ENCODE data around the gene APRT. TPM values are rescaled to one million over a fixed set of nuclear protein-coding genes. Genes with fewer than 3 reads are reported as not detected.

Gene APRT, protein sequence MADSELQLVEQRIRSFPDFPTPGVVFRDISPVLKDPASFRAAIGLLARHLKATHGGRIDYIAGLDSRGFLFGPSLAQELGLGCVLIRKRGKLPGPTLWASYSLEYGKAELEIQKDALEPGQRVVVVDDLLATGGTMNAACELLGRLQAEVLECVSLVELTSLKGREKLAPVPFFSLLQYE
- total RNA-seq = 100 to 1,000 TPM in 2 of 4 donors, 10 to 100 TPM in 2; 81.6 to 221 (median 149) TPM

GRCh38 chr16:88811769-88812512, at the start of gene APRT:
TSS of gene APRT (minus strand) at chr16:88811928. CDS start at chr16:88811899, 29 bp downstream.
- H3K27me3 ChIP-seq = no peaks in the 10 kb centered on the region
- peak within 1 kb of the TSS; percentile 64 to 94 (median 83) for H3K4me3 ChIP-seq
- intact Hi-C loops (cut with DNase I; ENCODE audit: low total_unique reads) (no loop called here), in situ Hi-C loops (cut with MboI; ENCODE audit: low pct_ligation_motif_present in 1 of 4, low pct_unique_long_range_greater_than_20kb in 1 of 4, low sequenced_read_pairs in 3 of 4) (loop anchor here in 1 of 4 donors (25.0 kb wide), 1 partner anchor 400 kb away; the partner anchor contains the start of genes SLC22A31 and ZNF778)
- H3K27ac ChIP-seq = peak within 1 kb of the TSS; percentile 97 to 99 (median 97)
- H3K36me3 ChIP-seq = no peaks in the 10 kb centered on the region
- WGBS, 2 donors (ENCODE audit: low coverage in 1 of 2) = 1% methylated on average over 42 of the region's 84 CpGs; no CpG with 5 or more reads in 1 of the 2 donors
- H3K9me3 ChIP-seq = no peaks in the 10 kb centered on the region
- TF ChIP-seq POLR2A (IDR thresholded peaks at IDR 0.05) = peak; percentile 80
- TF ChIP-seq POLR2AphosphoS5 (IDR thresholded peaks at IDR 0.05) = peak; percentile 77 to 96 (median 84)
- TF ChIP-seq EP300 (IDR thresholded peaks at IDR 0.05; ENCODE audit: low read depth) = no peak
- peak in 4 of 5 experiments; percentile 20 to 51 (median 27) for TF ChIP-seq CTCF (IDR thresholded peaks at IDR 0.05)
- peak; percentile 97 for DNase-seq
- H3K4me1 ChIP-seq = peaks cover 12 to 37% (median 32%) of the 10 kb centered on the region in 4 donors

- in situ Hi-C loops (cut with MboI; ENCODE audit: low pct_ligation_motif_present in 1 of 4, low pct_unique_long_range_greater_than_20kb in 1 of 4, low sequenced_read_pairs in 3 of 4) = no loop called here
- Histone ChIP-seq H3K4me1 (peaks cover 4 to 11% (median 8%) of the 10 kb centered on the region in 4 donors), H3K4me3 (no peak overlapping the region), H3K9me3 (no peaks in the 10 kb centered on the region), H3K27me3 (peaks cover under 1% of the 10 kb centered on the region), H3K36me3 (peaks cover 0 to 14% (median 2%) of the 10 kb centered on the region in 4 donors), H3K27ac (no peak overlapping the region)
- 95% methylated on average over 19 of the region's 19 CpGs; no CpG with 5 or more reads in 1 of the 2 donors for WGBS, 2 donors (ENCODE audit: low coverage in 1 of 2)
- TF ChIP-seq POLR2AphosphoS5 (IDR thresholded peaks at IDR 0.05) = no peak
- no peak for TF ChIP-seq CTCF (IDR thresholded peaks at IDR 0.05)
- TF ChIP-seq POLR2A (IDR thresholded peaks at IDR 0.05) = no peak
- TF ChIP-seq EP300 (IDR thresholded peaks at IDR 0.05; ENCODE audit: low read depth) = no peak
- DNase-seq = no peak
- intact Hi-C loops (cut with DNase I; ENCODE audit: low total_unique reads) = no loop called here
Measured at GRCh38 chr16:88861359-88861758, 49.6 kb upstream of the APRT start.

- Histone ChIP-seq H3K4me3 (no peak overlapping the region), H3K27ac (no peak overlapping the region), H3K9me3 (no peaks in the 10 kb centered on the region), H3K4me1 (peaks cover 14 to 24% (median 22%) of the 10 kb centered on the region in 4 donors), H3K36me3 (peaks cover 0 to 14% (median 2%) of the 10 kb centered on the region in 4 donors), H3K27me3 (no peaks in the 10 kb centered on the region)
- 93 to 97% methylated on average over 7 to 20 of the region's 20 CpGs for WGBS, 2 donors (ENCODE audit: low coverage in 1 of 2)
- no peak for TF ChIP-seq CTCF (IDR thresholded peaks at IDR 0.05)
- TF ChIP-seq POLR2AphosphoS5 (IDR thresholded peaks at IDR 0.05) = no peak
- TF ChIP-seq POLR2A (IDR thresholded peaks at IDR 0.05) = no peak
- no peak for TF ChIP-seq EP300 (IDR thresholded peaks at IDR 0.05; ENCODE audit: low read depth)
- in situ Hi-C loops (cut with MboI; ENCODE audit: low pct_ligation_motif_present in 1 of 4, low pct_unique_long_range_greater_than_20kb in 1 of 4, low sequenced_read_pairs in 3 of 4) = no loop called here
- intact Hi-C loops (cut with DNase I; ENCODE audit: low total_unique reads) = no loop called here
- no peak for DNase-seq
Measured at GRCh38 chr16:88859381-88860091, 47.8 kb upstream of the APRT start.

Measured in transverse colon (tissue), 4 donors.